ENCODE measurements around the gene LRR1. TPM values are rescaled to one million over a fixed set of nuclear protein-coding genes. Genes with fewer than 3 reads are reported as not detected.
"Not testable (repeated sequence)": the region's sequence is repeated elsewhere in the genome, so short reads cannot be mapped to it uniquely, and the experiment has no call there.

Gene LRR1
- 34.7 and 53.2 TPM in 2 replicates for total RNA-seq (2014; rRNA removed; shearing (Covaris generic))

DNA sequence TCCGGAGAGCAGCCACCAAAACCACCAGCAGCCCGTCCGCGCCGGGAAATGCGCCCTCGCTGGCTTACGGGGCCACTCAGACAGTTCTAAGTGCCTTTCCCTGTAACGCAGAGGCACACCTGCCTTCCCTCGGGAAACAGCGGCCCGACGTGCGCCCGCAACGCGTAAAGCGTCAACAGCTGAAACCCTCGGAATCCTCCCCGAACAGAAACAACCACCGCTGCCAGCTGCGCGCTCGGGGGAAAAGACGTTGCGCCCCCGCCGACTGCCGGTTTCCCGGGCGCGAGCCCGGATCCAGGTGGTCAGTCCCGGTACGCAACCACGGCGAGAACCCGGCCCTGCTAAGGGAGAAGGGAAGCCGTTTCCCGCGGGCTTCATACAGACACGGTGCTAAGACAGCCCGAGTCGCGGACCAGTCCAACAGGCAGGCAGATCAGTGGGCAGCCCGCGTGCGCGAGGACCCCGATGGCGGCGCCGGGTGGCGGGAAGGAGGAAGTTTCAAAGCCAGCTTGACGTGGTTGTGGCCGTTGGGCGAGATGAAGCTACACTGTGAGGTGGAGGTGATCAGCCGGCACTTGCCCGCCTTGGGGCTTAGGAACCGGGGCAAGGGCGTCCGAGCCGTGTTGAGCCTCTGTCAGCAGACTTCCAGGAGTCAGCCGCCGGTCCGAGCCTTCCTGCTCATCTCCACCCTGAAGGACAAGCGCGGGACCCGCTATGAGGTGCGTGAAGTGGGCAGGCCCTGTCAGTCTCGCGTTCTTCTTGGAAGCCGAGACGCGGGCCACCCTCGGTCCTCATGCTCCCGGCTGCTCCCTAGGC lies at the start of gene LRR1:
TSS of gene LRR1 (plus strand) at position 456 of the 816 bp plus-strand sequence. CDS start at position 537, 81 bp downstream.
- peak; percentile 71 for DNase-seq (ENCODE audit: low spot score)

GRCh38 chr14:49549446-49549845 lies 49.3 kb upstream of the LRR1 start:
- DNase-seq (ENCODE audit: low spot score): no peak

DNA sequence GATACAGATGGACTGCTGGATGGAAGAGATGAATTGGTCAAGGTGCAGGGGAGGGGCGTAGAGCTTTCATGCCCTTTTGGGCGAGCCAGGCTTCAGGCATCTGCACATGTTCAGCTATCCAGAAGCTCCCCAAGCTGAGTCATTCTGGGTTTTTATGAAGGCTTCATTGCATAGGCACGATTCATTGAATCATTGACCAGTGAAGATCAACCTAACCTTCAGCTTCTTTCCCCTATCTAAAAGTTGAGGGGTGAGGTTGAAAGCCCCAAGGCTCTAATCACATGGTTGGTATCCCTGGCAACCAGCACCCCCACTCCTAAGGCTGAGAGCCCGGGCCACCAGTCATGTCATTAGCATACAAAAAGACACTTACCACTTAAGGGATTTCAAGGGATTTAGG lies 48.9 kb upstream of the LRR1 start:
- DNase-seq (ENCODE audit: low spot score): no peak

DNA sequence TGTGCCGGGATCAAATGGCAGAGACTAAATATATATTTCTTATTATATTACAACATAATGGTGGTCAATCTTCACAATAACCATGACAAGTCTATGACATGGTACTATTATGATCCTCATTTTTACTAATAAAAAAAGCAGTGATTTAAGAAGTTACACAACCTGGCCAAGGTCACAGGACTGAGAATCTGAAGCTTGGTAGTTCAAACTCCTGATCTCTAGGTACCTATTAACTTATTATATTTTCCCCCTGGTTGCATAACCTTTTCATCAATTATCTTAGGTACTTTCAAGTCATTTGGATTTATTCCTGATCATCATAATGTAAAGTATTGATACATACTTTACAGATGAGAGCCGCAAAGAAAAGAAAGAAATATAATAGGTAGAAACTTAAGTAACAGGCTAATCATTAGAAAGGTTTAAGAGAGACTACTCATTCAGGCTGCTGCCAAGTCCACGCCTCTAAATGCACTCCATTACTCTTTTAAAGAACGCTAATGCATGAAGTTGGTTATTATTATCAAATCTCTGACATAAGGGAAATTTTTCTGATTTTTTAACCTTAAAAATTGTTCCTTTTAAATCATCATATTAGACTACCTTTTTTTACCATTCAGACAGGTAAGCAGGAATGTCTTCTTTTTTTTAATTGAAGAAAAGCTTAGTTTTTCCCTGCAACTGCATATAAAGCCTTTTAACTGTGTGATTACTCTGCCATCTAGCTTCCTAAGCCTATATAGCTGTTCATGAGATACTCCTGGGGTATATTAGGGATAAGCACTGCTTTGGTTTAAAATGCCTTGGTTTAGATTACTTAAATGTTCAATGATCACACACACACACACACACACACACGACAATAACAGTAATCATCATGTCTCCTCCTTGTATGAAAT lies 48.2 kb upstream of the LRR1 start:
- no peak for DNase-seq (ENCODE audit: low spot score)

- no peak for DNase-seq (ENCODE audit: low spot score)
Observed at GRCh38 chr14:49551569-49551968, 47.2 kb upstream of the LRR1 start.

DNA sequence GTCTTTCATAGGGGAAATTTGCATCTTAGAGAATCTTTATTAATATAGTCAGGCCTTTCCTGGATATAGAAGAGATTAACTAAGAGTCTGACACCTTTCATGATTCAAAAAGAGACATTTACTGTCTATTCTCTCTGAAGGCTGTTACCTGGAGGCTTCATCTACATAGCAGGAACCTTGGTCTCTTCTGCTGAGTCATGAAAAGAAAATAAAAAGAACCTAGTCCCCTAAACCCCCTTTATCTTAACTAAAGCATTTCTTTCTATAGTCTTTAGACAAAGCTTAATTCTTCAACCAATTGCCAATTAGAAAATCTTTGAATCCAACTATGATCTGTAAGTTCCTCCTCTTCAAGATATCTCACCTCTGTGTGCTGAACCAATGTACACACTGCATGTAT lies 45.6 kb upstream of the LRR1 start:
- no peak for DNase-seq (ENCODE audit: low spot score)

- DNase-seq (ENCODE audit: low spot score): no peak
Observed at GRCh38 chr14:49553892-49554291, 44.8 kb upstream of the LRR1 start.

- DNase-seq (ENCODE audit: low spot score): no peak
Observed at GRCh38 chr14:49559979-49560768, 38.6 kb upstream of the LRR1 start.

DNA sequence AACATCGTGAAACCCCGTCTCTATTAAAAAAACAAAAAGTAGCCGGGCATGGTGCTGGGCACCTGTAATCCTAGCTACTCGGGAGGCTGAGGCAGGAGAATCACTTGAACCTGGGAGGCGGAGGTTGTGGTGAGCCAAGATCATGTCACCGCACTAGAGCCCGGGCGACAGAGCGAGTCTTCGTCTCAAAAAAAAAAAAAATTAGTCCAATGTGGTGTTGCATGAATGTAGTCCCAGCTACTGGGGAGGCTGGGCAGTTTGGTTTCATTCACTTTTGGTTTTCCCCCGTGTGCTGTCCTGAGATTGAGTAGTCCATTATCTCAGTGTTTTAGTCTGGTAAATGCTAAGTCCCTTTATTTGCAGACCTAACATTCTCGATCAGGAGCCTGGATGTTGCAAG lies 32.0 kb upstream of the LRR1 start:
- no peak for DNase-seq (ENCODE audit: low spot score)

DNA sequence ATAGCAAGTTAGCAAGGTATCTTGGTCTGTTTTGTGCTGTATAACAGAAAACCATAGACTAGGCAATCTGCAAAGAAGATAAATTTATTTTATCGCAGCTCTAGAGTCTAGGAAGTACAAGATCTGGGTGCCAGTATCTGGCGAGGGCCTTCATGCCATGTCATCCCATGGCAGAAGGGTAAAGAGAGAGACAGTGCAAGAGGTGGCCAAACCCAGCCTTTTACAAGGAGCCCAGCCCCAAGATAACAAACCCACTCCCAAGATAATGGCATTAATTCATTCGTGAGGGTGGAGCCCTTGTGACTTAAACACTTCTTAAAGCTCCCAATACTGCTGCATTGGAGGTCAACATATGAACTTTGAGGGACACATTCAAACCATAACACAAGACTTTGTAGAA lies 29.5 kb upstream of the LRR1 start:
- DNase-seq (ENCODE audit: low spot score): no peak

DNA sequence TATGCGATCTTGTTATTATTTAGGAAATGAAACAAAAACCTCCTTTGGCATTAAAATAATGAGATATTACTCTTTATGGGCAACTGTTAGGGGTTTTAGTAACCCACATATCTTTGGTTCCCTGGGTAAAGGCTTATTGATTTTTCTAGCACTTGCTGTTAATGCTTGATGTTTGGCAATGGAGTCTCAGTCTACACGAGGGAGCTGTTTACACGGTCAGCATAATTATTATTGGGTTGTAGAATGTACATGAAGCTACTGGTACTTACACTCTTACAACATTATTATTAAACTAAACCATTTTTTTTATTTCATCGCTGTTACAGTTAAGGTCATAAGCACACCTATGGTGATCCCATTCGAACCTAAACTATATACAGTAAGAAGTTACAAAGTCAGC lies 24.7 kb upstream of the LRR1 start:
- no peak for DNase-seq (ENCODE audit: low spot score)

DNA sequence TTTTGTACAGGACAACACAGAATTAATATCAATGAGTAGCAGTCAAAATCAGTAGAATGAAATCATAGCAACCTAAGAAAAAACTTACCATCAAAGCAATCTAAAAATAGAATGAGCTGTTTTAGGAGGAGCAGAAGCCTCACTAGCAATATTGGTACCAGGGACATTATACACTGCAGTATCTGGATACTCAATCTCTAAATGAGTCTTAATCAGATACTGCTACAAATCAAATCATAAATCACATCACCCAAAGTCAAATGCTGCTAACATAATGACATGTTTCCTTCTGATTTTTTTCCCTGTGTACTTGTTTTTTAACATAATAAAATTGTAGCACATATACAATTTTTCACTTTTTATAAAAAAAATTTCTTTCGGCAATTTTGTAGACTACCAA lies 20.6 kb upstream of the LRR1 start:
- no peak for DNase-seq (ENCODE audit: low spot score)

DNA sequence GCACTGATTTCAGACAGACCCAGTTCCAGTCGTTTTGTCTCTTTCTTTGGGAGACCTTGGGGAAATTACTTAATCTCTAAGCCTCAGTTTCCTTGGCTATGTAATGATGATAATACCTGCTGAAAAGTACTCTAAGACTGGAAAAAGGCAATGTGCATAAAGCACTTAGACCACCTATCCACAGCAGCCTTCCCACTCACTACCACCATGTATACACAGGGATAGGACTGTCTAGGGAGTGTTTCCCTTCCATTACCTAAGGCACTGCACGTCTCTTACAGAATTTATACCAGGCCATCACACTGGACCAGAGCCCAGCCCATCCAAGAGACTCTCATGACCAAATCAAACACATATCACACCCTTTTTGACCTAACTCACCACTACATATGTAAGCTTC lies 18.9 kb upstream of the LRR1 start:
- DNase-seq (ENCODE audit: low spot score): no peak

- DNase-seq (ENCODE audit: low spot score): no peak
Observed at GRCh38 chr14:49581209-49582112, 17.3 kb upstream of the LRR1 start.

DNA sequence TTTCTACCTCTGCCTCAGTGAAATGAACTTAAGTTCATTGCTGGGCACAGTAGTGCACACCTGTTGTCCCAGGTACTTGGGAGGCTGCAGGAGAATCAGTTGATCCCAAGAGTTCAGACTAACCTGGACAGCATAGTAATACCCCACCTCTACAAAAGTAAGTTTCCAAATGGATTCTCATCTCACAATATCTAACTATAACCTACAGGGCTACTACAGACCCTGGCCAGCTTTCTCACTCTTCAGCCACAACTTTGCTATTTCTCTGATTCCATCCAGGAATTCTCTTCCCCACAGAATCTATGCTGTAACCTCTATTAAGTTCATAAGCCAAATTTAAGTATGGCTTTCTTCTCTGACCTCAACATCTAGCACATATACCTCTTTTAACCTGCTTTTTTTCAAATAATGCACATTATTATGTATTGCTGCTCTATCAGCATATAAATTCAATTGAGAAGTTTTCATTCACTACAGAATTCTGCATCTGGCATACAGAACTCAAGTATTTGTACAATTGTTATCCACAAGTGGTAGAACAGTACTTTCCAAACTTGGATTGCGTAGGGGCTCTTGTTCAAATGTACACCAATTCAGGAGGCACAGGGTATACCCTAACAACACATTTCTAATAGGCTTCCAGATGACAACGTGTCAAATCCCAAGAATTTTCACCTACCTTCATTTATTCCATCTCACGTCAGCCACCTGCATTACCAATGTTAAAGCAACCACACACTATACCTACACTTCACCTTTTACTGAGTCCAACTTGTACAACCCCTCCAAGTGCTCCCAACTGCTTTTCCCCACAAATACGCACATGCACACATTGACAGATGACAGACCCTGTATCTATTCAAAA lies 16.4 kb upstream of the LRR1 start:
- DNase-seq (ENCODE audit: low spot score): no peak

GRCh38 chr14:49583629-49584028 lies 15.1 kb upstream of the LRR1 start:
- DNase-seq (ENCODE audit: low spot score): no peak

DNA sequence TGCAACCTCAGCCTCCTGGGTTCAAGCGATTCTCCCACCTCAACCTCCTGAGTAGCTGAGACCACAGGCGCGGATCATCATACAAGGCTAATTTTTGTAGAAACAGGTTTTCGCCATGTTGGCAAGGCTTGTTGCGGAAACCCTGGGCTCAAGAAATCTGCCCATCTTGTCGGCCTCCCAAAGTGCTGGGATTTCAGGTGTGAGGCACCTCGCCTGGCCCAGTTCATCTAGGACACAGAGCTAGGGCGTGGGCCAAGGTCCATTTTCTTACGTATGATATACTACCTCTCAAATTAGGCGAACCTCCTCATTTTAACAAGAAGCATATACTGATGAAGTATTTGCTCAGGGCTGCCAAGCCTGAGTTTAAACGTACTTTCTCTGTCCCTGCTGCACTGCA lies 14.7 kb upstream of the LRR1 start:
- no peak for DNase-seq (ENCODE audit: low spot score)

- not testable (repeated sequence) for DNase-seq (ENCODE audit: low spot score)
Observed at GRCh38 chr14:49584981-49585640, 13.6 kb upstream of the LRR1 start.

Measured in H4 (cell line).